ENCODE measurements around the gene SBK3.
"Not testable (repeated sequence)": the region's sequence is repeated elsewhere in the genome, so short reads cannot be mapped to it uniquely, and the experiment has no call there.

Gene SBK3

GRCh38 chr19:55539090-55539984 lies 6.0 kb downstream of the SBK3 start:
- DNase-seq (ENCODE audit: low read depth) = no peak

- no peak for DNase-seq (ENCODE audit: low read depth)
Observed at GRCh38 chr19:55538132-55538531, 7.2 kb downstream of the SBK3 start.

GRCh38 chr19:55537741-55538111 lies 7.6 kb downstream of the SBK3 start:
- DNase-seq (ENCODE audit: low read depth) = no peak

- no peak for DNase-seq (ENCODE audit: low read depth)
Observed at GRCh38 chr19:55536951-55537740, 8.2 kb downstream of the SBK3 start, which contains the start of gene SBK2. Gene SBK2 (minus strand): TSS chr19:55537133. CDS start chr19:55536294, 839 bp downstream.

- no peak for DNase-seq (ENCODE audit: low read depth)
Observed at GRCh38 chr19:55536366-55536765, 9.0 kb downstream of the SBK3 start.

GRCh38 chr19:55535965-55536350 lies 9.4 kb downstream of the SBK3 start:
- DNase-seq (ENCODE audit: low read depth) = no peak

- no peak for DNase-seq (ENCODE audit: low read depth)
Observed at GRCh38 chr19:55535173-55535964, 10.0 kb downstream of the SBK3 start.

- not testable (repeated sequence) for DNase-seq (ENCODE audit: low read depth)
Observed at GRCh38 chr19:55534280-55534679, 11.1 kb downstream of the SBK3 start.

GRCh38 chr19:55530996-55531395 lies 14.3 kb downstream of the SBK3 start:
- DNase-seq (ENCODE audit: low read depth) = no peak

GRCh38 chr19:55529636-55530234 lies 15.6 kb downstream of the SBK3 start:
- DNase-seq (ENCODE audit: low read depth) = no peak

GRCh38 chr19:55528030-55528803 lies 17.1 kb downstream of the SBK3 start:
- DNase-seq (ENCODE audit: low read depth) = no peak

- no peak for DNase-seq (ENCODE audit: low read depth)
Observed at GRCh38 chr19:55527197-55528029, 17.9 kb downstream of the SBK3 start.

GRCh38 chr19:55526216-55527196 lies 18.8 kb downstream of the SBK3 start:
- DNase-seq (ENCODE audit: low read depth) = no peak

GRCh38 chr19:55525289-55526101 lies 19.8 kb downstream of the SBK3 start:
- DNase-seq (ENCODE audit: low read depth) = no peak

- DNase-seq (ENCODE audit: low read depth) = no peak
Observed at GRCh38 chr19:55520691-55521292, 24.6 kb downstream of the SBK3 start.

- no peak for DNase-seq (ENCODE audit: low read depth)
Observed at GRCh38 chr19:55519451-55520311, 25.7 kb downstream of the SBK3 start.
